ENCODE data around the gene C11orf68. TPM values are rescaled to one million over a fixed set of nuclear protein-coding genes. Genes with fewer than 3 reads are reported as not detected.

Gene C11orf68
- total and polyA plus RNA-seq, 9 of the 15 experiments (the other 6 are each of a cell fraction or from before 2014, with no cell fraction given) = 3.6 to 35.9 (median 12.8) TPM

GRCh38 chr11:65899356-65900124, 19.3 kb downstream of the C11orf68 start (continued):
- TF ChIP-seq HBP1 (CRISPR knock-in tag; IDR thresholded peaks at IDR 0.05) (0 out of 2 replicates have a peak, but pooled peaks have one; percentile 20), IRF1 (CRISPR knock-in tag; IDR thresholded peaks at IDR 0.05; ENCODE audit: borderline replicate concordance) (no peak), TOE1 (IDR thresholded peaks at IDR 0.05; ENCODE audit: borderline replicate concordance) (peak; percentile 69; the same call in 1 of the 2 replicates), TOE1 (CRISPR knock-in tag; IDR thresholded peaks at IDR 0.05; ENCODE audit: borderline replicate concordance, low read depth) (peak; percentile 25; the same call in 1 of the 2 replicates), RBM39 (optimal IDR thresholded peaks at IDR 0.05; ENCODE audit: low read depth, low read length) (peak; percentile 87), BDP1 (IDR thresholded peaks at IDR 0.05; ENCODE audit: insufficient read depth, insufficient read length) (no peak), ZNF311 (CRISPR knock-in tag; IDR thresholded peaks at IDR 0.05) (0 out of 2 replicates have a peak, but pooled peaks have one; percentile 52), POLR2AphosphoS2 (IDR thresholded peaks at IDR 0.05; ENCODE audit: low read length) (no peak), ZBTB7A (IDR thresholded peaks at IDR 0.05; ENCODE audit: borderline replicate concordance, control insufficient read depth, low read depth, low read length) (peak; percentile 96), ETV1 (tag; conservative IDR thresholded peaks at IDR 0.05; ENCODE audit: low read depth) (peak; percentile 71; the same call in 1 of the 2 replicates), ZNF551 (CRISPR knock-in tag; IDR thresholded peaks at IDR 0.05) (no peak), MXD1 (CRISPR knock-in tag; IDR thresholded peaks at IDR 0.05; ENCODE audit: borderline replicate concordance, poor library complexity, severe bottlenecking) (peak; percentile 59), XRCC4 (IDR thresholded peaks at IDR 0.05; ENCODE audit: extremely low read depth, insufficient read depth, insufficient read length) (no peak), KLF10 (CRISPR knock-in tag; IDR thresholded peaks at IDR 0.05) (no peak), MNT (conservative IDR thresholded peaks at IDR 0.05) (peak; percentile 98 to 99), HMG20B (CRISPR knock-in tag; IDR thresholded peaks at IDR 0.05) (no peak), CCAR2 (IDR thresholded peaks at IDR 0.05; ENCODE audit: low read depth, low read length) (no peak), MAX (CRISPR knock-in tag; IDR thresholded peaks at IDR 0.05) (peak; percentile 97), ZNF778 (CRISPR knock-in tag; IDR thresholded peaks at IDR 0.05) (no peak), SFPQ (IDR thresholded peaks at IDR 0.05; ENCODE audit: low read depth, low read length) (no peak; the same call in none of the 2 replicates)
